ENCODE data around the gene TENT4A.

GRCh38 chr5:6760686-6761085 is 47.5 kb downstream of the TENT4A start:
- no peak for TF ChIP-seq CTCF (IDR thresholded peaks at IDR 0.05)
- TF ChIP-seq POLR2AphosphoS5 (IDR thresholded peaks at IDR 0.05; ENCODE audit: low read depth, low read length) = no peak
- TF ChIP-seq TCF7L2 (IDR thresholded peaks at IDR 0.05; ENCODE audit: low read depth, low read length) = no peak
- no peak for TF ChIP-seq SIN3A (IDR thresholded peaks at IDR 0.05; ENCODE audit: borderline replicate concordance, insufficient read depth, low read depth, low read length)
- TF ChIP-seq REST (IDR thresholded peaks at IDR 0.05; ENCODE audit: insufficient read depth in 1 of 2, low read depth in 2 of 2, low read length in 1 of 2) = no peak
